GM19035 (cell line): ENCODE measurements around the gene PIH1D1.
A peak's percentile ranks its signal among the peaks of the same experiment; 100 is the strongest.
"Not testable (repeated sequence)": the region's sequence is repeated elsewhere in the genome, so short reads cannot be mapped to it uniquely, and the experiment has no call there.

ENCODE experiments used
- ATAC-seq: cut with Tn5 transposase; IDR thresholded peaks from one replicate; pipeline ENCODE4 v1.9.1; 2021; ENCODE audit not compliant: unreplicated experiment

The PIH1D1 gene

DNA sequence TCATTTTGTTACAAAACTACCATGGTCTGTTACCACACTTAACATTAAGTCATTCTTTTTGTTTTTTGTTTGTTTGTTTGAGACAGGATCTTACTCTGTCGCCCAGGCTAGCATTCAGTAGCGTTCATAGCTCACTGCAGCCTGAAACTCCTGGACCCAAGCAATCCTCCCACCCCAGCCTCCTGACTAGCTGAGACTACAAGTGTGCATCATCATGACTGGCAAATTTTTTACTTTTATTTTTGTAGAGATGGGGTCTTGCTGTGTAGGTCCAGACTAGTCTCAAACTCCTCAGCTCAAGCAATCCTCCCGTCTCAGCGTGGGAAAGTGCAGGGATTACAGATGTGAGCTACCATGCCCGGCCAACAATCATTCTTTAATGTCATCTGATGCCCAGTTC lies 4.7 kb upstream of the PIH1D1 start:
- no peak for ATAC-seq

- no peak for ATAC-seq
Measured at GRCh38 chr19:49455773-49456172, 4.2 kb upstream of the PIH1D1 start.

DNA sequence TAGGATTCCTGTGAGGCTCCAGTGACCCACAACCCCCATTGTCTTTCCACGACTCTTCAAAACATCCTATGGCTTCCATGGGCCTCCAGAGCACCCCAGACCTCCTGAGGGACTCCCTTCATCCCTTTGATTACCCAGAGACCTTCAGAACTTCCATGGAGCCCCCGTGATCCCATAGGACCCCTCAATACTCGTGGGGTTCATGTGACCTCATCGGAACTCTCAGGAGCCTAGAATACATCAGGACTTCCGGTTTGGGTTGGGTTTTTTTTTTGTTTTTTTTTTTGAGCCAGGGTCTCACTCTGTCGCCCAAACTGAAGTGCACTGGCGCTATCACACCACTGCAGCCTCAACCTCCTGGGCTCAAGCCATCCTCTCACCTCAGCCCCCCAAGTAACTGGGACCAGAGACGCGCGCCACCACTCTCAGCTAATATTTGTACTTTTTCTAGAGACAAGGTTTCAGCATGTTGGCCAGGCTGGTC lies 2.2 kb upstream of the PIH1D1 start:
- ATAC-seq: peak; percentile 2

DNA sequence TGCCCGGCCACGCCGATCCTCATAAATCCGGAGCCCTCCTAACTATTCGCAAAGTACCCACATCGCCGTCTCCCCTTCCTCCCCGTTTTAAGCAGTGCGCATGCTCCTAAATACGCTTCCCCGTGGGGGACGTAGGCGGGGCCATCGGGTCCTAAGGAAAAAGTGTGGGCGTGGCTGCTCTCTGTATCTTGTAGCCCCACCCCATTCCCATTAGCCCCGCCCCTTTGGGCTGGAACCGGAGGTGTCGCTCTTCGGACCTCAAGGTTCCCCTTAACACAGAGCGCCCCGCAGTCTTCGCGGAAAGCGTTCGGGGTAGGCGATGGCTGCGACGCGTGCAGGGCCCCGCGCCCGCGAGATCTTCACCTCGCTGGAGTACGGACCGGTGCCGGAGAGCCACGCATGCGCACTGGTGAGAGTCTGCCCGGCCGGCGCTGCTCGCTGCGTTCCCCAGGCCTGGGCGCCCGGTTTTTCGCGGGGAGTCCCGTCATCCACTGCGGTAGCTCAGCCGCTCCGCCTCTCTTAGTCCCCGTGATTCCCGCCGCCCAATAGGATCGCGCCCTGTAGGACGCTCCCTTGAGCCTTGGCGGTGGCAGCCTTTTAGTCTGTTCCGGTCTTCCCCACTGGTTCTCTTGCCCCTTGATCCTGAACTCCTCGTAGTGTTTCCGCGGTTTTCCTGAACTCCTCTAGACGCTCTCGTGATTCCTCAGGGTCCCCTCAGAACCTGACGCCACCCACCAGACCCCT lies 1.6 kb upstream of the PIH1D1 start, which contains the start of gene ALDH16A1:
Gene ALDH16A1, plus strand, starts transcription at position 213 of the 744 bp plus-strand sequence. Its CDS starts 107 bp downstream, at position 320.
- peak; percentile 85 for ATAC-seq

GRCh38 chr19:49450405-49450804 lies 1.2 kb downstream of the PIH1D1 start:
- ATAC-seq: no peak

GRCh38 chr19:49448432-49448786 lies 3.2 kb downstream of the PIH1D1 start:
- ATAC-seq: no peak

DNA sequence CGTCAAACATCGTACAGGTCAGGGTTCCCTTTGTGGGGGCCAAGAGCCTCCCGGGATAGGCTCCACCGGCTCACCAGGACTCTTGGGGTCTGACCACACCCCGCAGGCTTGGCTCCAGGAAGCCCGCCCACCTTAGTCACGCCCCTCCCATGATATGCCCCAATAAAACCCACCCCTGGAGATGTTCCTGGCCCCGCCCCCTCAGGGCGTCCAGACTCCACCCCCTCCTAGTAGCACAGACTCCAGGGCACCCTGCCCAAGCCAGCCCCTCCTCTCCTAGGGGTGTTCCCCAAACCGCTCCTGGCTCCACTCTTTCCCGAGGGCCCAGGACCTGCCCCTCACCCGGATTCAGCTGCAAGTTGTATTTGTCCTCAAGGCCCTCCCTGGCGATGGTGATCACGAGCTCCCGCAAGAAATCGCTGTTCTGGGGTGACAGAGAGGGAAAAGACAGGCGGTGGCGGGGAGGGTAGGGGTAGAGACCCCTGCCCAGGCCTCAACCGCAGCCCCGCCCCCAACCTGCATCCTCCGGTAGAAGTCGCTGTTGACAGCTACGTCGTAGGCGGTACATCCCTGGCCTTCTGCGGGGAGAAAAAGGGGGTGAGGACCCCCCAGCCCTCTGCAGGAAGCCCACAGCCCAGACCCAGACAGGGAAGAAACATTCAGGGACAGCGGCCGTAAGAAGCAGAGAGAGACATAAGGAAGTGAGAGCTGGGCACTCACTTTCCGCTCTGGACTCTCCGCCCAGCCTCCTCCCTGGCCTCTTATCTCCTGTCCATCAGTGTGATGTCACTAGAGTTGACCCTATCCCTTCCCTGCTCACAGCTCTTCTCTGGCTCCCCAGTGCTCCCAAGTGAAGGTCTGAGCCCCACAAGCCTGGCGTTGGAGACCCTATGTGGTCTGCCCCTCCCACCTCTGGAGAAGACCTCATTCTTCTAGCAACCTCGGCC lies 3.9 kb downstream of the PIH1D1 start:
- ATAC-seq: no peak

DNA sequence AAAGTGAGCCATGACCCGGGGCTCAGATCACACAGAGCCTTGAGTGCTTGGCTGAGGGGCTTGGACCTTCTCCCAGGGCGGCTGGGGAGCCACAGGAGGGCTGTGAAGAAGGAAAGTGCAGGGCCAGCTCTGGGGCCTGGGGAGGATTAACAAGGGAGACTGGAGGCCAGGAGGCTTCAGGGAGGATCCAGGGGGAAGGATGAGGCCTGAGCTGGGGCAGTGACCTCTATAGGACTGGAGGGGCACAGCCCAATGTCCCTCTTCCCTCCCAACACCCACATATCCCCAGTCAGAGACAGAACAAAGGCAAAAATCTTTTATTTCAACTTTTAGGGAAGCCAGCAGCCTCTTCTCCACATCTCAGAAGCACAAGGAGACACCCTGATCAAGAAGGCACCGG lies 5.6 kb downstream of the PIH1D1 start:
- no peak for ATAC-seq

DNA sequence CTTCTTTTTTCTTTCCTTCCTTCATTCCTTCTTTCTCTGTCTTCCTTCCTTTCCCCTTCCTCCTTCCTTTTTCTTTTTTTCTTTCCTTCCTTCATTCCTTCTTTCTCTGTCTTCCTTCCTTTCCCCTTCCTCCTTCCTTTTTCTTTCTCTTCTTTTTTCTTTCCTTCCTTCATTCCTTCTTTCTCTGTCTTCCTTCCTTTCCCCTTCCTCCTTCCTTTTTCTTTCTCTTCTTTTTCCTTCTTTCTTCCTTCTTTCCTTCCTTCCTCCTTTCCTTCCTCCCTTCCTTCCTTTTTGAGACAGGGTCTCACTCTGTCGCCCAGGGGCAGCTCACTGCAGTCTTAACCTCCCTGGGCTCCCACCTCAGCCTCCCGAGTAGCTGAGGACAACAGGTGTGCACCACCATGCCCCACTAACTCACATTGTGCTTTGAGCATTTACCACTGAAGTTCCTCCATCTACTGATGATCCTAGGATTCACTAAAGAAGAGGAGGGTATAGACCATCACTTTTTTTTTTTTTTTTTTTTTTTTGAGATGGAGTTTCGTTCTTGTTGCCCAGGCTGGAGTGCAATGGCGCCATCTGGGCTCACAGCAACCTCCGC lies 7.4 kb downstream of the PIH1D1 start:
- ATAC-seq: not testable (repeated sequence)

DNA sequence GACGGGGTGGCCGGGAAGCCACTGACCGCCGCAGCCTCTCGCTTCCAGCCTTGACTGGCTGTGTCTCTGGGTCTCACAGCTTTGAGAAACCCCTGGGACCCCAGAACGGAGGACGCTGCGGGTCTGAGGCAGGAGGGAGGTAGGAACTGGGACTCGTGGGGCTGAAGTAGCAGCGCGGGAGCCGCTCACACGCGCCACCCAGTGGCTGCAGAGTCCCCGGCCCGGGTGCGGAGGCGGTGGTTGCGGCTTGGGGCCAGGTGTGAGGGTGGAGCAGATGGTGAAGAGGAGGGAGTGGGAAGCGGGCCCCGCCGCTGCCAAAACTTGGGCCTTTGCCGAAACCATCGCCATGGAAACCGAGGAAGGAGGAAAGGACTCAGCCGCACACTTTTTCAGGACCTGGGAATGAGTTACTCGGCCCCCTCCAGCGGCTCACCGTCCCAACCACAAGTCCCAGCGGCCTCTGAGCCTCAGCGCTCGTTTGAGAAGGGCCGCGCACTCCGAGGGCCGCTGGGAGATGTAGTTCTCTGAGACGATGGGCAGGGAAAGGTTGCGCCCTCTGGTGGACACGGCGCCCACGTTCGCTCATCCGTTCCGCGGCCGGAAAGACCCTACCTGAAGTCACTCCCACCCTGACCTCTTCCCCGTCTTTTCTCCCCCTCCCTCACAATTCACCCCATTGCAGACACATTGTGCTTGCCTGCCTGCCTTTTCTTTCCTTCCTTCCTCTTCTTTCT lies 8.1 kb downstream of the PIH1D1 start:
- ATAC-seq: peak; percentile 80

DNA sequence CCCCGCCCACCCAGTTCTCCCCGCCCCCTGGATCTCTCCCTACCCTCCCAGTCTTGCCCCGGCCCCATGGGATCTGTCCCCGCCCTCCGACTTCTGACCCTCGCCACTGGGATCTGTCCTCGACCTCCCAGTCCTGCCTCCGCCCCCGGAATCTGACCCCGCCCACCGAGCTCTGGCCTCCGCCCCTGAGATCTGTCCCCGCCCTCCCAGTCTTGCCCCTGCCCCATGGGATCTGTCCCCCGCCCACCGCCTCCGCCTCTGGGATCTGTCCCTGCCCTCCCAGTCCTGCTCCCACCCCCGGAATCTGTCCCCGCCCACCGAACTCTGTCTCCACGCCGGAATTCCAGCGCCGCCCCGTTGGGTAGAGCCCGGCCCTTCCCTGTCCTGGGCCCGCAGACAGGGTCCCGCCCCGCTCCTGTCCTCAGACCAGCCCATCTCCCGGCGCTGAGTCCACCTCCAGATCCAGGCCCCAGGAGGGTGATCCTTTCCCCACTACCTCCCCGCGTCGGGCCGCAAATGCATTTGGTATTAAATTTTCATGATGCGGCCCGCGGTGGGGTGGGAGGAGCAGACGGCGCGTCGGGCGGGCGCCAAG lies 8.7 kb downstream of the PIH1D1 start:
- peak; percentile 19 for ATAC-seq

- no peak for ATAC-seq
Measured at GRCh38 chr19:49442354-49442753, 9.3 kb downstream of the PIH1D1 start.

DNA sequence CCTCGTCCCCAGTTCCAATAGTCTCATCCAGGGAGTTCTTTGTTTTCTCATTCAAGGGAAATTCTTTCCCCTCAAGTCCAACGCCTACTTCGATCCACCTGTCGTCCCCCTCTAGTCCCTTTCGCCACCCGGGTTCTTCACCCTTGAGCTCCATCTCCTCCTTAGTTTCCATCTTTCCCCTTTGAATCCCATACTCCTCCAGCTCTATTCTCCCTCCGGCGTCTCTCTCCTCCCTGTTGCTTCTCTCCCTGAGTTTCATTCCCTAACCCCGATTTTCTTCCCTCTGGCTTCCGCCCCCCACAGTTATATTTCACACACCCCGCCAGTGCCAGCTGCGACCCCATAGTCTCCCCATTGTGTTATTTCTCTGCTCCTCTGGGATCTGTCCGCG lies 9.7 kb downstream of the PIH1D1 start:
- ATAC-seq: no peak

GRCh38 chr19:49441210-49441959 lies 10.2 kb downstream of the PIH1D1 start, which contains the start of gene SLC17A7:
TSS of gene SLC17A7 (minus strand) at chr19:49441527. CDS start at chr19:49441379, 148 bp downstream.
- no peak for ATAC-seq

GRCh38 chr19:49440439-49441209 lies 11.0 kb downstream of the PIH1D1 start:
- ATAC-seq: no peak

GRCh38 chr19:49439836-49440235 lies 11.8 kb downstream of the PIH1D1 start:
- ATAC-seq: no peak

DNA sequence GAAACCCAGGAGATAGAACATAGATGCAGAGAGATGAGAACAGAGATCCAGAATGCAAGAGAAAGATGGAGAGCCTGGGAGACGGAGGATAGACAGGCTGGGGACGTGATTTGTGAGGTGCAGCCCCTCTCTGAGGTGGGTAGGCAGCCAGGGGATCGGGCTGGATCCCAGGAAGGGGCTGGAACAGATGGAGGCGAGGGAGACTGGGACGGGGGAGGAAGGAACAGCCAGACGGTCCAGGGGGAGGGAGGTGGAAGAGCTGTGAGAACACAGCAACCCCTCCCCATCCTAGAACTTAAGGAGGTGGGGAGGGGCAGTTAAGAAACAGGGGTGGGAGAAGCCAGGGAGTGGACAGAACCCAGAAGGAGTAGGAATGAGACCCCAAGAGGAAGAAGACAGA lies 13.4 kb downstream of the PIH1D1 start:
- no peak for ATAC-seq

GRCh38 chr19:49437231-49437630 lies 14.4 kb downstream of the PIH1D1 start:
- no peak for ATAC-seq
